Epidermal melanocyte (primary cell): ENCODE data around the gene SH2B3.

Experiments
- DNase-seq: peaks from one replicate; pipeline ENCODE4 v3.0.0; 2011; ENCODE audit warnings: low spot score; ENCODE audit not compliant: insufficient read length

SH2B3 gene

DNA sequence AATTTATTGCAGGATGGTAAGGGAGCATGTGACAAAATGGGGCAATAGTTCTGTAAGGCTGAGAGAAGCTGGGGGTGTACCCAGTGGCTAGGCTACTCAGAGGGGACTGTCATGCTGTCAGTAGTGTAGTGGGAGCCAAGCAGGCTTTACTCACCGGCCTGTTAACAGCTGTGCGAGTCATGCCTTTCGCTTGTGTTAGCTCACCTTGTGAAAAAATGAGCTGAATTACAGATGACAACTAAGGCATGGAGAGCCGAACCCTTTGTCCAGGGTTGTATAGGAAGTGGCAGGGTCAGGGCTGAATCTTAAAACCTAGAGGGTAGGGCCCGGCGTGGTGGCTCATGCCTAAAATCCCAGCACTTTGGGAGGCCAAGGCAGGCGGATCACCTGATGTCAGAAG is 37.9 kb downstream of the SH2B3 start:
- no peak for DNase-seq

DNA sequence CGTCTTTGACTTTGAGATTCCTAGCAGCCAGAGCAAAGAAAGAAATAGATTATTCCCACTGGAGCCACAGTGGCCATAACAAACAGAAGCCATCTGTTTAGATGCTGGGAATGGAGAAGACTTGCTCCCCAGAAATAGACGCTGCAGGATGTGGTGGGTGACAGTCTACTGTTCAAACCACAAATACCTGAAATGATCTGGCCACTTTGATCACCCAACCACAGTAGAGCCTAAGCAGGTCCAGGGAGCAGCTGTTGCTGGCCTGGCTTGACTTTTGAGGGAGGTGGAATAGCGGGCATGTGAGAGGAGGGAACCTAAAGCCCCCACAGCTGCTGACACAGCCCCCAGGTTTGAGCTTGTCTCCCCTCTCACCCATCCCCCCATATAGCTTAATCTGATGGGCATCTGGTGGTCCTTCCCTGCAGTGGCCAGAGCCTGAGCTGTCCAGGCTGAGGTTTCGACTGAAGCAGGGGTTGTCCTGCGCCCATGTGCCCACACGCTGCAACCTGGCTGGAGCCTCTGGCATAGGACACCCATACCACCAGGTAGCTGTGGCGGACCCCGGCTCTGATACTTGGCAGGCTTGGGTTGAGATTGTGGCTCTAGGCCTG is 38.7 kb downstream of the SH2B3 start:
- DNase-seq = no peak

DNA sequence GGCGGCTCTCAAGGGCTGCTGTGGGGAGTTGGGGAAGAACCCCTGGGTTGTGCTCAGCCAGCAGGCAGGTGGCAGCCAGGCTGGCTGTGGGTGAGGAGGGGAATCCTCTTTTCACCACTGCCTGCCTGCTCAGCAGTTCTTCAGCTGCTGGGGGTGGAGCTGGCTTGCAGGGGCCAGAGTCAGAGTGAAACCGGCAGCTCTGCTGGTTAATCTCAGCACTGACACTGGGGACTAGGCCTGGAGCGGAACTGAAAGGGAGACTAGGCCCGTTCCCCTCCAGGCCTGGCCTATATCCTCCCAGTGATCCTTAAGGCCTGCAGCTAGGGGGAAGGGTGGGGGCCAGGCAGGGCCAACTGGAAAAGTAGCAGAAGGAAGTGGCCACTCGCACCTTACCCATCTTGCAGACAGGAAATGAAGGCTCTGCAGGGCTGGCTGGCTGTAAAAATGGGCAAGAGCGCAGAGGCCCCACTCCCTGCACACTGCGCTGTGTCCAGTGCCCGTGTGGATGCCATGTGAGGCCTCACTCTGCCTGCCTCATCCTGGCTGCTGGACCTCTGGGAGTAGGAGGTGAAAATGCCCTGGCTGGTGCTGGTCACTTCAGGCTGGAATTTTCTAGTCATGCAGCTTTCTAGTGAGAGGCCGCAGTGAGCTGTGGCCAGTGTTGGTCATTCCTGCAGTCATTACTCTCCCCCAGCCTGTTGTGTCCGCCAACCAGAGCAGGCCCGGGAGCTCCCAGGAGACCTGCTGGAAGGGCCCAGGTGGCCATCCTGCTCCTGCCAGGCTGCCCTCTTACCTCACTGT is 39.4 kb downstream of the SH2B3 start:
- DNase-seq = no peak

- no peak for DNase-seq
These were observed 40.2 kb downstream of the SH2B3 start for GRCh38 chr12:111445726-111446581.

DNA sequence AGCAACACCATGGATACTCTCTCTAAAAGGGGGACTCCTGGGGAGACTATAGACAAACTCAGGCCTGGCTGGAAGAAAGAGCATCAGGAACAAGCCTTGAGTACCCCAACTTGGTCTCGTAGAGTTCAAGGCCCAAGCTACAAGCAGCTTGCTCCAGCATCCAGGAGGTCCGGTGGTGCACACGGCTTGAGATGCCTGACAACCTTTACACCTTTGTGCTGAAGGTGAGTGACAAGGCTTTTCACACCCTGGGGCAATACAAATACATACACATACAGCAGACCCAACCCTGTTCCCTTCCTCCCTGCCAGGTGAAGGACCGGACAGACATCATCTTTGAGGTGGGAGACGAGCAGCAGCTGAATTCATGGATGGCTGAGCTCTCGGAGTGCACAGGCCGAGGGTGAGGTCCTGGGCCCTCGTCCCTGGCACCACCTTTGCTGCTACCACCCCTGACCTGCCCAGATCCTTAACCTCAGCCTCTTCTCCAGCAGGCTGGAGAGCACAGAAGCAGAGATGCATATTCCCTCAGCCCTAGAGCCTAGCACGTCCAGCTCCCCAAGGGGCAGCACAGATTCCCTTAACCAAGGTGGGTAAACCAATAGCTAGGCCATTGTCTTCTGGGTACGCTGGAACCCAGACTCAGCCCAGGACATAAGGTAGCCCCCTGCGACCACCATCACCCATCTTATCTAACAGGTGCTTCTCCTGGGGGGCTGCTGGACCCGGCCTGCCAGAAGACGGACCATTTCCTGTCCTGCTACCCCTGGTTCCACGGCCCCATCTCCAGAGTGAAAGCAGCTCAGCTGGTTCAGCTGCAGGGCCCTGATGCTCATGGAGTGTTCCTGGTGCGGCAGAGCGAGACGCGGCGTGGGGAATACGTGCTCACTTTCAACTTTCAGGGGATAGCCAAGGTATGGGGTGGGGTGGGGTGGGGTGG is 41.2 kb downstream of the SH2B3 start:
- no peak for DNase-seq

DNA sequence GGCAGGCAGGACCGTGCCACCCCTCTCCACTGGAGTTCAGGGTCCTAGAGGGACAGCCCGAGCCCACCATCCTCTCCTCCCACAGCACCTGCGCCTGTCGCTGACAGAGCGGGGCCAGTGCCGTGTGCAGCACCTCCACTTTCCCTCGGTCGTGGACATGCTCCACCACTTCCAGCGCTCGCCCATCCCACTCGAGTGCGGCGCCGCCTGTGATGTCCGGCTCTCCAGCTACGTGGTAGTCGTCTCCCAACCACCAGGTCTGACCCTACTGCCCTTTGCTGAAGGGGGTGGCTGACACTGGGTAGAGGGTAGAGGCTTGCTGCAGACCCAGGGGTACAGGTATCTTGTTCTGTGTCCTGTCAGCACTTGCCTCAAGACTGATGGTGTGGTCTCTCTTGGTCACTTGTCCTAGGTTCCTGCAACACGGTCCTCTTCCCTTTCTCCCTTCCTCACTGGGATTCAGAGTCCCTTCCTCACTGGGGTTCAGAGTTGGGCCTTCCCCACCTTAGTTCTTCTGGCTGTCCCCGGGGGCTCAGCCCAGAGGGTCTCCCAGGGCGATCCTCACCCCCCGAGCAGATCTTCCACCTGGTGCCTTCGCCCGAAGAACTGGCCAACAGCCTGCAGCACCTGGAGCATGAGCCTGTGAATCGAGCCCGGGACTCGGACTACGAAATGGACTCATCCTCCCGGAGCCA is 42.0 kb downstream of the SH2B3 start:
- no peak for DNase-seq

DNA sequence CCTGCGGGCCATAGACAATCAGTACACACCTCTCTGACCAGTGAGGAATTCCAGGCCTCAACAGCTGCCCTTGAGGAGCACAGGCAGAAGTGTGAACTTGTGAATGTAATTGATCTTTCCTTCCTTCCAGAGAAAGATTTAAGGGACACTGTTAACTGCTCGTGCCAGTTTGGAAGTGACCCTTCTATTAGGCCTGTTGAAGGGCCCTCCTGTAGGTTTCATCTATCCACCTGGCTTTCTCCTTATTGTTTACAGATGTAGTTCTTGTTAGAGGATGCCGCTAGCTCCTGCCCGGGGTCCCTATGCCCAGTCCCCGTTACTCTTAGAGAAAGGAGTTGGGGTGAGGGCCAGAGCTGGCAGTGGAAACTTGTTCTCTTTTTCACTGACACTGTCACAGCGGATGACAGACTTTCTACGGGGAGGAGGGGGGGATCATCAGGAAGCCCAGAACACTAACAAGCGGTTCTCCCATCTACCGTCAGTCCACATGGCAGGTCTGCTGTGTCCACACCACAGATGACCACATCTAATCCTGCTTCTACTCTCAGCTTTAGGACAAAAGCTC is 42.6 kb downstream of the SH2B3 start:
- no peak for DNase-seq

GRCh38 chr12:111448846-111449790 is 43.4 kb downstream of the SH2B3 start:
- DNase-seq = no peak

GRCh38 chr12:111450676-111451075 is 45.0 kb downstream of the SH2B3 start:
- no peak for DNase-seq

DNA sequence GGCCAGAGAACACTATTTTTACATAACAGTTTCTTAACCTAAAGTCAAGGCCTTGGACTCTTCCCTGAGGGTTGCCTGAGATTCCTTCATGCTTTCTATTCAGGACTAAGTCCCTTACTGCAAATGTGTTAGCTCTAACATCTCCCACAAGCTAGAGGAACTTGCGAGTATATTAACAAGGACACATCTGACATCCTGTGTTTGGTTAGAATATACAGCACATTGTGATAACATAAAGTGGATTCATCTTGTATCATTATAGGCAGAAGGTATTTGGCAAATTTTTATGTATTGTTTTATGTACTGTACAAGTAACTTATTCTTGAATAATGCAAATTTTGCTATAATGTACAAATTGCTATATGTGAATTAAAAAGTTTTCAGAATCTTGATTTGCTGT is 45.5 kb downstream of the SH2B3 start:
- no peak for DNase-seq

DNA sequence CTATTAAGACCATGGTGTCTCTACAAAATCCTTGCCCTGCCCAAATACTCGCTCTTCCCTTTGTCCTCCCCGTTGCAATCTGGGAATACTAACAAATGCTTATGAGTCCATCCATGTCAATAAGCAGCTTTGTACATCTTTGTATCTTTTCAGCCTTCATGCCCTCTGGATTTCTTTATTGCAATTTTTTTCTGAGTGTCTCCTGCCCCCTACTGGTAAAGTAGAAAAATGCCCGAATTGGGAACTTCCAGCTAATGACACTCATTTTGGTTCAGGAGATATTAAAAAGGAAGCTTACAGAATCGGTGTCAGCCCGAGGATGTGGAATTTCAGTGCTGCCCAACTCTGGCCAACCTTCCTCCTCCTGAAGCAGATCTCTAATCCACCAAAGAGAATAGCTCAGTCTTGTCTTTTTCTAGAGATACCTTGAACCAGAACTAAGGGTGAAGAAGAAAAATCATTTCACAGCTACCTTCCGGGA is 46.0 kb downstream of the SH2B3 start:
- DNase-seq = peak; percentile 32

DNA sequence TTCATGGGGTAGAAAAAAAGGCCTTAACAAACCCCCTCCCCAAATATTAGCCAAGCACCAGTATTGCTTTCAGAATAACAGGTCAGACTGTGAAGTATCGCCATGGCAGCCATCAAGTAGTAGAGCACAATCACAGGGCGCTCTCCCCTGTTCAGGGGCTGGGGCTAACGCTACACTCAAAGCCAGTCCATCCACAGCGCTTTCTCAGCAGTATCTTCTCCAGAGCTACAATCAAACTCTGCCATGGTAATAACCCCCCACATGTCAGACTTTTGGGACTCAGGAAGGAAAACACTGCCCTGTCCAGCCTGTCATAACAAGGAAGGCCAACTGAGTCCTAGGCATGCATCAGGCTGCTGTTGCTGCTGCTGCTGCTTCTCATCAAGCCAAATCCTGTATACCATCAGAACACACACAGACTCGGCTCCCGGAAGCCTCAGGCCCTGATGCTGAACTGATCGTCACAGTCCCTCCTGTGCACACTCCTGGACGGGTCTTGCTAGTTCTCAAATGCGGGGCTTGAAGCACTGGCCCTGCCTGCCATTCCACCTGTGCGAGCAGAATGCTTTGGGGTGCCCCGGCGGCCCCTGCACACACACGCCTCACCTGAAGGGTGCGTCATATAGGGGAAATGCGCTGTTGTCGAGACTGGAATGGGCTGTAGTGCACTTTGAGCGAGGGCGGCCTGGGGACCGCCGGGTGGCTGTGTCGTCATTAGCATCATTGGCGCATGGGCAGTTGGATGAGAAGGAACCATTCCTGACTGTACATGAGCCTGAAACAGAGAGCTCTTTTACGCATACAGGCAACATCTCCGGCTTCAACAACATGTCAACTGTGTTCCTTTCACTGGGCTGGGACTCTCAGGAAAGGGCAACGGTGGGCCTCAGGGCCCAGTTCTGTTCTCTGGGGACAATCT is 47.6 kb downstream of the SH2B3 start:
- DNase-seq = no peak

DNA sequence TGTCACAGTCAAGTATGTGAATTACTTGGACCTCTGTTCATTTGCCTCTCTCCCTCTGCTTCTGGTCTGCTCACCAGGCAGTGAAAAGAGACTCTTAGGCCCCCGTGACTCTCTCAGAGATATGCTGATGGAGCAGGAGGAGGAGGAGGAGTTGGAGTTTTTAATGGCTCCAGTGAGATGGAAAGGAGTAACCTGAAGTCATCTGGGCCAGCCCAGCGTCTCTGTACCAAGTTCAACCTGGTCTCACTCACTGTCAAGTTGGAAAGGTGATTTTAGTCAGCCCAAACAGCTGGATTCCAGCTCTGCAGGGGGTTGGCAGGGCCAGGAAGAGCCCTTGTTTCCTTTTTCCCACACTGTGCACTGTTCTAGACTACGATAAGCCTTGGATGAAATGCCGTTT is 48.6 kb downstream of the SH2B3 start:
- DNase-seq = no peak

- DNase-seq = no peak
These were observed 49.2 kb downstream of the SH2B3 start for GRCh38 chr12:111454716-111455447.

DNA sequence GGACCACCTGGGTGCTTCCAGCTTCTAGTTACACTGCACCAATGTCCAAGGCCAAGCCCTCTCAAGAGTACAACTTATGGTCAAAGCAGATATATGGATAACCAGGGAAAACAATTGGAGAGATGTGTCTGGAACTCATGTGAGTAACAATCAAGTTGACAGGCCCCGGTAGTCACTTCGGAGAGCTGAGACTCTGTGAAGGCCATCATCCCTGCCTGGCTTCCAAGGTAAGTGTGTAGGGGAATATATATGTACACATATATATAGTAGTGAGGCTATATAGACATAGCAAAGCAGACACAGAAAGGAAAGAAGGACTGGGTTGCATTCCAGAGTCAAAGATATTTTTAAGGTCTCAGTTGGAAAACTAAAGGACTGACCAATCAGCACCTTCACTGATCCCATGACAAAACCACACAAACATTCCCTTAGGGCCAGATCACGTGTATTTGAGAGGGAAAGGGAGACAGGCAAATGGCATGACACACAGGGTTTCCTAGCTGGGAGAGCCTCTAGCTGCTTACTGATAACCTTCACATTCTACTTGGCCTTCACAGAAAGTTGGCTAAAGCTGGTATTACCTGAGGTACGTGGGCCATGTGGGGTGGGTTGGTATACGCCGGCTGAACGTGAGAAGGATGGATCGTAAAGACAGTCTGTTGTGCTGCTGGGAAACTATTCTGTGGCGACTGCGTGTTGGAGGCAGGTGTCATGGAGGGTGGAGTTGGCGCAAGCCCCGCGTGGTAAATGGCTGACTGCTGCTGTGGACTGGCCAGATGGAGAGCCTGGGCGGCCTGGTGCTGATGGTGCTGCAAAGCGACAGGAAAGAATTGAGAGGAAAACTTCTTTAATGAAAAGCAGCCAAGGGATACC is 50.0 kb downstream of the SH2B3 start:
- DNase-seq = no peak

- DNase-seq = no peak
These were observed 51.3 kb downstream of the SH2B3 start for GRCh38 chr12:111457071-111457470.
